K562 (cell line): Measurements from ENCODE around the gene SARS1. TPM values are rescaled to one million over a fixed set of nuclear protein-coding genes. Genes with fewer than 3 reads are reported as not detected.
A peak's percentile ranks its signal among the peaks of the same experiment; 100 is the strongest.

Source experiments
- BRCA1 ChIP-seq, 2 experiments: fragments of 450-650 bp in 1 of 2; sonication (generic) in 1 of 2; formaldehyde crosslinking in 1 of 2; IDR thresholded peaks; 2 replicates each; pipeline versions ENCODE4 v1.5.0 to v1.6.1; 2017 to 2020; ENCODE audit warnings: mild to moderate bottlenecking in 1 of 2, missing genetic modification reagents in 1 of 2
- CBX5 ChIP-seq: IDR thresholded peaks from 2 replicates; pipeline ENCODE4 v1.6.1; 2014; ENCODE audit warnings: low read depth, borderline replicate concordance
- DEAF1 ChIP-seq: fragments of 450-650 bp; formaldehyde crosslinking; IDR thresholded peaks from 2 replicates; pipeline ENCODE4 v1.4.0; 2020; ENCODE audit warnings: mild to moderate bottlenecking, moderate library complexity
- GMEB1 ChIP-seq: fragments of 250-450 bp; sonication (Bioruptor Pico); IDR thresholded peaks from 2 replicates; pipeline ENCODE4 v1.4.0; 2020; ENCODE audit warnings: mild to moderate bottlenecking
- NFRKB ChIP-seq: fragments of 450-650 bp; IDR thresholded peaks from 2 replicates; pipeline ENCODE4 v1.6.1; 2016; ENCODE audit warnings: low read depth
- PKNOX1 ChIP-seq: fragments of 450-650 bp; IDR thresholded peaks from 2 replicates; pipeline ENCODE4 v1.6.1; 2016
- RERE ChIP-seq: sonication (generic); formaldehyde crosslinking; IDR thresholded peaks from 2 replicates; pipeline ENCODE4 v1.8.0; 2023; ENCODE audit warnings: missing genetic modification reagents, mild to moderate bottlenecking, borderline replicate concordance
- SIN3B ChIP-seq: fragments of 450-650 bp; IDR thresholded peaks from 2 replicates; pipeline ENCODE4 v1.6.1; 2017; ENCODE audit warnings: low read depth, mild to moderate bottlenecking, moderate library complexity
- XRCC5 ChIP-seq: fragments of 200-400 bp; formaldehyde crosslinking; IDR thresholded peaks from 2 replicates; pipeline ENCODE4 v1.6.1; 2017; ENCODE audit warnings: low read depth, mild to moderate bottlenecking, low read length
- YY1 ChIP-seq, 3 experiments: IDR thresholded peaks; 2 replicates each; pipeline ENCODE4 v1.6.1; 2011; ENCODE audit warnings: low read length in 2 of 3, mild to moderate bottlenecking in 2 of 3, moderate library complexity in 2 of 3, borderline replicate concordance in 1 of 3, control low read depth in 1 of 3, low read depth in 1 of 3; ENCODE audit not compliant: insufficient read depth in 3 of 3, insufficient replicate concordance in 2 of 3, control insufficient read depth in 1 of 3, insufficient read length in 1 of 3; ENCODE audit errors: extremely low read depth in 1 of 3
- ZNF561 ChIP-seq: fragments of 450-650 bp; formaldehyde crosslinking; conservative IDR thresholded peaks from 2 replicates; pipeline ENCODE4 v1.4.0; 2020; ENCODE audit warnings: mild to moderate bottlenecking, moderate library complexity
- ZNF696 ChIP-seq: fragments of 250-450 bp; sonication (Bioruptor Pico); conservative IDR thresholded peaks from 2 replicates; pipeline ENCODE4 v1.4.0; 2020; ENCODE audit warnings: mild to moderate bottlenecking, moderate library complexity
- ZNF740 ChIP-seq, 3 experiments: fragments of 200-800 bp in 1 of 3; sonication (Bioruptor generic) in 1 of 3; sonication (generic) in 1 of 3; formaldehyde crosslinking in 1 of 3; IDR thresholded peaks; 2 replicates each; pipeline versions ENCODE4 v1.6.1 to v1.8.0; 2016 to 2022; ENCODE audit warnings: mild to moderate bottlenecking in 2 of 3, missing compliant biosample characterization in 2 of 3, missing genetic modification characterization in 2 of 3, missing genetic modification reagents in 1 of 3
- polyA plus RNA-seq, 8 experiments: library from polyadenylated mRNA; depleted of rRNA in 4 of 8; stranded (reverse) in 5 of 8; unstranded in 3 of 8; fragments of >200 nt; fragmentation: Nextera tagmentation in 2 of 8; fragmentation: Illumina TruSeq in 1 of 8; extraction: Ambion mirVana in 2 of 8; extraction: Trizol in 1 of 8; gene quantifications; 2 replicates each; pipeline versions ENCODE4 v1.2.1 to v1.2.3, GENCODE V29; 2011 to 2014; ENCODE audit warnings: inconsistent platforms in 1 of 8, missing spikeins in 1 of 8
- total RNA-seq, 7 experiments: library from RNA; depleted of rRNA in 6 of 7; stranded (reverse); fragments of >200 nt in 6 of 7; fragmentation: Illumina TruSeq in 2 of 7; extraction: Trizol in 2 of 7; gene quantifications; 2 replicates each; pipeline versions ENCODE4 v1.2.1 to v1.2.3, GENCODE V29; 2011 to 2021; ENCODE audit warnings: low replicate concordance in 1 of 7

Gene SARS1
- total and polyA plus RNA-seq, 9 of the 15 experiments (the other 6 are each of a cell fraction or from before 2014, with no cell fraction given) = 221 to 623 (median 254) TPM

- TF ChIP-seq RERE (CRISPR knock-in tag) (no peak), BRCA1 (IDR thresholded peaks at IDR 0.05) (no peak), BRCA1 (CRISPR knock-in tag; IDR thresholded peaks at IDR 0.05) (no peak), ZNF561 (CRISPR knock-in tag) (no peak), ZNF696 (CRISPR knock-in tag) (no peak), GMEB1 (CRISPR knock-in tag) (no peak), DEAF1 (CRISPR knock-in tag) (peak; percentile 76; the same call in 1 of the 2 replicates), YY1 (IDR thresholded peaks at IDR 0.05; ENCODE audit: borderline replicate concordance in 1 of 3, control insufficient read depth in 1 of 3, extremely low read depth in 1 of 3, insufficient read depth in 3 of 3, insufficient read length in 1 of 3, insufficient replicate concordance in 2 of 3, low read depth in 1 of 3, low read length in 2 of 3) (peak in 1 of 3 experiments; percentile 27), XRCC5 (0 out of 2 replicates have a peak, but pooled peaks have one; percentile 58), NFRKB (no peak), SIN3B (0 out of 2 replicates have a peak, but pooled peaks have one; percentile 17), CBX5 (no peak), ZNF740 (CRISPR knock-in tag; IDR thresholded peaks at IDR 0.05) (no peak), ZNF740 (tag; IDR thresholded peaks at IDR 0.05) (no peak), PKNOX1 (peak; percentile 22; the same call in 1 of the 2 replicates)
Observed at GRCh38 chr1:109193653-109194590, 19.8 kb upstream of the SARS1 start (continued).
